H9 (cell line): Measurements from ENCODE around the gene TPBG. TPM values are rescaled to one million over a fixed set of nuclear protein-coding genes. Genes with fewer than 3 reads are reported as not detected.

Experiments
- DNase-seq: peaks from one replicate; pipeline ENCODE4 v3.0.0-alpha.2; 2017
- H2AFZ ChIP-seq: one replicate; pipeline ENCODE4 v1.6.1; 2013; ENCODE audit warnings: mild to moderate bottlenecking, low read length, control low read depth, moderate library complexity
- H2AK5ac ChIP-seq: 2 replicates; pipeline ENCODE4 v1.6.1; 2013; ENCODE audit warnings: low read length, control low read depth, mixed read lengths; ENCODE audit not compliant: insufficient read length
- H2BK120ac ChIP-seq: one replicate; pipeline ENCODE4 v1.6.1; 2013; ENCODE audit warnings: low read depth, mild to moderate bottlenecking, low read length, control low read depth, inconsistent platforms; ENCODE audit not compliant: poor library complexity, severe bottlenecking
- H2BK12ac ChIP-seq: 2 replicates; pipeline ENCODE4 v1.6.1; 2013; ENCODE audit warnings: low read length, control low read depth, mixed read lengths, low read depth; ENCODE audit not compliant: insufficient read length
- H2BK15ac ChIP-seq: 2 replicates; pipeline ENCODE4 v1.6.1; 2013; ENCODE audit warnings: low read depth, low read length, control low read depth
- H2BK20ac ChIP-seq: one replicate; pipeline ENCODE4 v1.6.1; 2013; ENCODE audit warnings: low read depth, mild to moderate bottlenecking, low read length, control low read depth, inconsistent platforms; ENCODE audit not compliant: poor library complexity, severe bottlenecking
- H2BK5ac ChIP-seq: 2 replicates; pipeline ENCODE4 v1.6.1; 2013; ENCODE audit warnings: low read length, control low read depth, mixed read lengths; ENCODE audit not compliant: insufficient read length
- H3K14ac ChIP-seq: 2 replicates; pipeline ENCODE4 v1.6.1; 2013; ENCODE audit warnings: low read length, control low read depth; ENCODE audit not compliant: insufficient read depth
- H3K18ac ChIP-seq: 2 replicates; pipeline ENCODE4 v1.6.1; 2013; ENCODE audit warnings: low read depth, mild to moderate bottlenecking, mixed read lengths, low read length, control low read depth; ENCODE audit not compliant: insufficient read length
- H3K23ac ChIP-seq: 2 replicates; pipeline ENCODE4 v1.6.1; 2013; ENCODE audit warnings: low read length, control low read depth, mixed read lengths, low read depth; ENCODE audit not compliant: insufficient read length
- H3K23me2 ChIP-seq: 2 replicates; pipeline ENCODE4 v1.6.1; 2013; ENCODE audit warnings: low read depth, mild to moderate bottlenecking, mixed read lengths, low read length, control low read depth; ENCODE audit not compliant: insufficient read length, poor library complexity, severe bottlenecking
- H3K27ac ChIP-seq: 2 replicates; pipeline ENCODE4 v1.5.1; 2013; ENCODE audit warnings: low read length, control low read depth, mixed read lengths, low read depth; ENCODE audit not compliant: insufficient read length
- H3K27me3 ChIP-seq: 2 replicates; pipeline ENCODE4 v1.6.1; 2013; ENCODE audit warnings: low read length, control low read depth, inconsistent platforms; ENCODE audit not compliant: insufficient read depth
- H3K4ac ChIP-seq: 2 replicates; pipeline ENCODE4 v1.6.1; 2013; ENCODE audit warnings: low read depth, mild to moderate bottlenecking, control low read depth, inconsistent platforms, low read length, moderate library complexity
- H3K4me1 ChIP-seq: 2 replicates; pipeline ENCODE4 v1.6.1; 2013; ENCODE audit warnings: low read length, control low read depth, inconsistent platforms; ENCODE audit not compliant: insufficient read depth
- H3K4me2 ChIP-seq: 2 replicates; pipeline ENCODE4 v1.6.1; 2013; ENCODE audit warnings: low read length, control low read depth, mixed read lengths; ENCODE audit not compliant: insufficient read length, insufficient read depth
- H3K56ac ChIP-seq: 2 replicates; pipeline ENCODE4 v1.6.1; 2013; ENCODE audit warnings: low read depth, mild to moderate bottlenecking, mixed read lengths, low read length, control low read depth; ENCODE audit not compliant: insufficient read length
- H3K79me1 ChIP-seq: 2 replicates; pipeline ENCODE4 v1.6.1; 2013; ENCODE audit warnings: low read depth, mild to moderate bottlenecking, moderate library complexity, low read length, control low read depth, inconsistent platforms; ENCODE audit not compliant: insufficient read depth, poor library complexity, severe bottlenecking
- H3K79me2 ChIP-seq: 2 replicates; pipeline ENCODE4 v1.6.1; 2013; ENCODE audit warnings: low read length, control low read depth, inconsistent platforms; ENCODE audit not compliant: insufficient read depth
- H3K9ac ChIP-seq: 2 replicates; pipeline ENCODE4 v1.6.1; 2013; ENCODE audit warnings: low read length, control low read depth, mixed read lengths; ENCODE audit not compliant: insufficient read length; ENCODE audit errors: extremely low read depth
- H3K9me3 ChIP-seq: one replicate; pipeline ENCODE4 v1.6.1; 2013; ENCODE audit warnings: low read depth, low read length, inconsistent platforms; ENCODE audit not compliant: control insufficient read depth
- H3T11ph ChIP-seq: one replicate; pipeline ENCODE4 v1.6.1; 2013; ENCODE audit warnings: mild to moderate bottlenecking, low read length, control low read depth, inconsistent platforms
- H4K20me1 ChIP-seq: one replicate; pipeline ENCODE4 v1.6.1; 2013; ENCODE audit not compliant: control insufficient read depth, insufficient read length, insufficient read depth
- H4K5ac ChIP-seq: 2 replicates; pipeline ENCODE4 v1.6.1; 2013; ENCODE audit warnings: low read depth, mild to moderate bottlenecking, mixed read lengths, low read length, control low read depth; ENCODE audit not compliant: insufficient read length
- H4K8ac ChIP-seq: replicated peaks from 2 replicates; pipeline ENCODE4 v1.6.1; 2013; ENCODE audit warnings: low read length, control low read depth, mixed read lengths, low read depth; ENCODE audit not compliant: insufficient read length
- H4K91ac ChIP-seq: 2 replicates; pipeline ENCODE4 v1.6.1; 2013; ENCODE audit warnings: low read depth, mild to moderate bottlenecking, moderate library complexity, mixed read lengths, low read length, control low read depth; ENCODE audit not compliant: insufficient read length
- H3K27ac Mint-ChIP-seq, 3 experiments: 2 replicates in 2 of 3; 3 replicates in 1 of 3; pipeline ENCODE4 v1.8.0; 2020 to 2021; ENCODE audit warnings: mixed read lengths in 3 of 3, mild to moderate bottlenecking in 1 of 3, moderate library complexity in 1 of 3
- H3K27me3 Mint-ChIP-seq: 2 replicates; pipeline ENCODE4 v1.8.0; 2021; ENCODE audit warnings: low read depth, mild to moderate bottlenecking, moderate library complexity, mixed read lengths
- H3K36me3 Mint-ChIP-seq, 3 experiments: 2 replicates in 2 of 3; 3 replicates in 1 of 3; pipeline ENCODE4 v1.8.0; 2020 to 2021; ENCODE audit warnings: low read depth in 3 of 3, mixed read lengths in 3 of 3; ENCODE audit not compliant: insufficient read depth in 1 of 3
- H3K4me1 Mint-ChIP-seq, 2 experiments: 2 replicates each; pipeline ENCODE4 v1.8.0; 2020; ENCODE audit warnings: mixed read lengths in 2 of 2
- H3K4me3 Mint-ChIP-seq, 2 experiments: 2 replicates in 1 of 2; 3 replicates in 1 of 2; pipeline ENCODE4 v1.8.0; 2020 to 2021; ENCODE audit warnings: mild to moderate bottlenecking in 2 of 2, mixed read lengths in 2 of 2, moderate library complexity in 1 of 2
- H3K9me3 Mint-ChIP-seq, 2 experiments: 2 replicates in 1 of 2; 3 replicates in 1 of 2; pipeline ENCODE4 v1.8.0; 2020; ENCODE audit warnings: mild to moderate bottlenecking in 2 of 2, mixed read lengths in 2 of 2, moderate library complexity in 1 of 2
- CTCF ChIP-seq: fragments of 200-600 bp; sonication (generic); conservative IDR thresholded peaks from 3 replicates; pipeline ENCODE4 v1.8.0; 2021; ENCODE audit warnings: antibody characterized with exemption, mild to moderate bottlenecking
- WGBS: extraction: QIAGEN DNeasy Blood & Tissue Kit; methylation state at CpG from one replicate; pipeline ENCODE4 v1.1.7; 2013; ENCODE audit warnings: missing lambda C conversion rate, low lambda C conversion rate, mixed read lengths; ENCODE audit not compliant: insufficient read length; ENCODE audit errors: extremely low coverage; 5-methylcytosine and 5-hydroxymethylcytosine counted together
- total RNA-seq: library from RNA; stranded (reverse); gene quantifications from 2 replicates; pipeline ENCODE4 v1.2.1, GENCODE V29; 2021

TPBG gene
- total RNA-seq, 1 experiment from 2014 or later = 19.0 TPM

DNA sequence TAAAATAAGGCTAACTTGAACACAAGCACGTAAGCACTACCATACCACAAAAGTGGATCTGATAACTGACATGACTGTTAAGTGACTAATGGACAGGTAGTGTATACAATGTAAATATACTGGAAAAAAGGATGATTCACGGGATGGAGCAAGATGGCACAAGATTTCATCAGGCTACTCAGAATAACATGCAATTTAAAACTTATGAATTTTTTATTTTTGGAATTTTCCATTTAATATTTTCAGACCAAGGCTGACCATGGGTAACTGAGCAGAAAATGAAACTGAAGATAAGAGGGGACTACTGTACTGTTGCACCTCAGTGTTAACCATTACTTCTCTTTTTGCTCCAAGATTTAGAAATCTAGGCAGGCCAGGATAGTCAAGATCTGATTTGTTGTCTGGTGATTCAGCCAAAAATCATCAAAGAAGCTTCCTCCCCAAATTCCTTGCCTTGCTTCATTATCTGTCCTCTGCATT is 45.4 kb downstream of the TPBG start:
- Histone ChIP-seq H3K79me1 (no peaks in the 10 kb centered on the region), H3K27ac (no peak overlapping the region), H3K56ac (no peak overlapping the region), H2AK5ac (no peak overlapping the region), H3K9ac (no peak overlapping the region), H3K4me2 (no peak overlapping the region), H3K79me2 (no peaks in the 10 kb centered on the region), H4K5ac (no peak overlapping the region), H2BK12ac (no peak overlapping the region), H3T11ph (no peak overlapping the region), H3K4ac (no peak overlapping the region), H3K23me2 (no peaks in the 10 kb centered on the region), H3K27me3 (no peaks in the 10 kb centered on the region), H3K14ac (no peak overlapping the region), H4K20me1 (no peaks in the 10 kb centered on the region), H2BK15ac (no peak overlapping the region), H3K4me1 (no peaks in the 10 kb centered on the region), H2BK5ac (no peak overlapping the region), H2BK20ac (no peak overlapping the region), H2AFZ (no peak overlapping the region), H3K9me3 (no peaks in the 10 kb centered on the region), H3K23ac (no peak overlapping the region), H4K8ac (no peak overlapping the region), H4K91ac (no peak overlapping the region), H3K18ac (no peak overlapping the region), H2BK120ac (no peak overlapping the region)
- Mint-ChIP-seq H3K27ac (no peak overlapping the region), H3K4me3 (no peak overlapping the region), H3K9me3 (no peaks in the 10 kb centered on the region), H3K36me3 (no peaks in the 10 kb centered on the region; a peak in 1 of 7 replicates), H3K4me1 (peaks cover 4 to 5% of the 10 kb centered on the region in 2 experiments; a peak in 3 of 4 replicates), H3K27me3 (no peaks in the 10 kb centered on the region)
- WGBS = no CpG with 5 or more reads among the region's 2 CpGs
- no peak for DNase-seq
- no peak for TF ChIP-seq CTCF
